Vagina (tissue), 2 donors: ENCODE measurements around the gene BLOC1S6. TPM values are rescaled to one million over a fixed set of nuclear protein-coding genes. Genes with fewer than 3 reads are reported as not detected.

Experiments used
- DNase-seq, 2 donors: peaks; one replicate each; pipeline ENCODE4 v3.0.0-alpha.2; 2017; ENCODE audit errors: extremely low spot score in 2 of 2
- H3K27ac ChIP-seq: fragments of 200-600 bp; sonication (generic); one replicate; pipeline ENCODE4 v1.5.1; 2019
- H3K27me3 ChIP-seq: fragments of 200-600 bp; sonication (generic); one replicate; pipeline ENCODE4 v1.5.1; 2019
- H3K36me3 ChIP-seq, 2 donors: fragments of 200-600 bp; sonication (generic); one replicate each; pipeline ENCODE4 v1.5.1; 2017 to 2019
- H3K4me1 ChIP-seq: fragments of 200-600 bp; sonication (generic); one replicate; pipeline ENCODE4 v1.5.1; 2019
- H3K4me3 ChIP-seq, 2 donors: fragments of 200-600 bp; sonication (generic); 1 replicate in 1 of 2; 2 replicates in 1 of 2; pipeline ENCODE4 v1.5.1; 2016 to 2019
- H3K9me3 ChIP-seq: fragments of 200-600 bp; sonication (generic); one replicate; pipeline ENCODE4 v1.5.1; 2019
- POLR2A ChIP-seq, 2 donors: fragments of 450-650 bp; IDR thresholded peaks; one replicate each; pipeline ENCODE4 v1.6.1; 2017; ENCODE audit warnings: antibody characterized with exemption in 2 of 2, mild to moderate bottlenecking in 2 of 2, moderate library complexity in 2 of 2
- POLR2AphosphoS5 ChIP-seq, 2 donors: sonication (generic); formaldehyde crosslinking; IDR thresholded peaks; one replicate each; pipeline ENCODE4 v1.9.0; 2017; ENCODE audit warnings: antibody characterized with exemption in 2 of 2, mild to moderate bottlenecking in 2 of 2, low read depth in 1 of 2; ENCODE audit not compliant: insufficient read depth in 1 of 2
- intact Hi-C: fragments of 100-400 bp; cut with DNase I; formaldehyde crosslinking; loops from one replicate; pipeline ENCODE4 v1.15.1; 2023
- total RNA-seq: library from RNA; depleted of rRNA; stranded (reverse); fragments of >200 nt; gene quantifications from one replicate; pipeline ENCODE4 v1.2.3, GENCODE V29; 2016
- TF ChIP-seq, protein P1 (sequence below), 3 experiments: fragments of 450-650 bp in 2 of 3; fragments of 200-600 bp in 1 of 3; sonication (generic) in 1 of 3; IDR thresholded peaks; one replicate each; pipeline ENCODE4 v1.5.1; 2017 to 2019; ENCODE audit warnings: antibody characterized with exemption in 3 of 3, mild to moderate bottlenecking in 2 of 3, moderate library complexity in 2 of 3

Gene BLOC1S6
- total RNA-seq, 1 donor from 2014 or later = 45.2 TPM

DNA sequence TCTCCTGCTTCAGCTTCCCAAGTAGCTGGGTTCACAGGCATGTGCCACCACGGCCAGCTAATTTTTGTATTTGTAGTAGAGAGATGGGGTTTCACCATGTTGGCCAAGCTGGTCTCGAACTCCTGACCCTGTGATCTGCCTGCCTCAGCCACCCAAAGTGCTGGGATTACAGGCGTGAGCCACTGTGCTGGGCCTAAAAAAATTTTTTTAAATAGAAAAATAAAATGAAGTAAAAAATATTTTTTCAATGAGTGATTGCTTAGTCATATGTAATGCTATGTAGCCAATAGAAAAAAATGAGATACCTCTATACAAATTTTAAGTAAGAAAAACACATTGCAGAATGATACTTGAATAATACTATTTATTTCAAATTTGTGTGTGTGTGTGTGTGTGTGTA lies 36.7 kb upstream of the BLOC1S6 start:
- intact Hi-C loops = no loop called here
- H3K27me3 ChIP-seq = no peaks in the 10 kb centered on the region
- H3K4me1 ChIP-seq = peaks cover 10% of the 10 kb centered on the region
- no peak overlapping the region for H3K4me3 ChIP-seq
- no peaks in the 10 kb centered on the region for H3K9me3 ChIP-seq
- H3K36me3 ChIP-seq = no peaks in the 10 kb centered on the region
- TF ChIP-seq, protein P1, sequence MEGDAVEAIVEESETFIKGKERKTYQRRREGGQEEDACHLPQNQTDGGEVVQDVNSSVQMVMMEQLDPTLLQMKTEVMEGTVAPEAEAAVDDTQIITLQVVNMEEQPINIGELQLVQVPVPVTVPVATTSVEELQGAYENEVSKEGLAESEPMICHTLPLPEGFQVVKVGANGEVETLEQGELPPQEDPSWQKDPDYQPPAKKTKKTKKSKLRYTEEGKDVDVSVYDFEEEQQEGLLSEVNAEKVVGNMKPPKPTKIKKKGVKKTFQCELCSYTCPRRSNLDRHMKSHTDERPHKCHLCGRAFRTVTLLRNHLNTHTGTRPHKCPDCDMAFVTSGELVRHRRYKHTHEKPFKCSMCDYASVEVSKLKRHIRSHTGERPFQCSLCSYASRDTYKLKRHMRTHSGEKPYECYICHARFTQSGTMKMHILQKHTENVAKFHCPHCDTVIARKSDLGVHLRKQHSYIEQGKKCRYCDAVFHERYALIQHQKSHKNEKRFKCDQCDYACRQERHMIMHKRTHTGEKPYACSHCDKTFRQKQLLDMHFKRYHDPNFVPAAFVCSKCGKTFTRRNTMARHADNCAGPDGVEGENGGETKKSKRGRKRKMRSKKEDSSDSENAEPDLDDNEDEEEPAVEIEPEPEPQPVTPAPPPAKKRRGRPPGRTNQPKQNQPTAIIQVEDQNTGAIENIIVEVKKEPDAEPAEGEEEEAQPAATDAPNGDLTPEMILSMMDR (IDR thresholded peaks at IDR 0.05) = no peak
- TF ChIP-seq POLR2A (IDR thresholded peaks at IDR 0.05) (no peak), POLR2AphosphoS5 (IDR thresholded peaks at IDR 0.05; ENCODE audit: insufficient read depth in 1 of 2, low read depth in 1 of 2) (no peak)
- no peak for DNase-seq
- H3K27ac ChIP-seq = no peak overlapping the region

DNA sequence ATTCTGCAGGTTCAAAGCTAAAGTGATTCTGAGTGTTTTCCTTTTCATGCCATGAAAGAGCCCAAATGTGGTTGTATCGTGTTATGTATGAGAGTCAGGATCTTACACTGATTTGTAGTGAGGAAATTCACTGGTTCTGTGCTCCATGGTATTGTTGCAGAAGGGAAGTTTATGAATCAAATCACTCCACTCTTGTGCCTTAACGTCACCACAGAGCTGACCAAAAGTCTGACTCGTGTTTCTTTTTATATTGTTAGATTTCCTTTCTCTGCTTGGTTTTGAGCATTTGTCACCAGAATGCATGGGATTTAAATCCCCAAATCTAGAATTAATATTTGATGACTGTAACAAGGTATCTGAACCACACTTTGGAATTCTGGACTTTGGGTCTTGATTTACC lies 35.5 kb upstream of the BLOC1S6 start:
- peaks cover 10% of the 10 kb centered on the region for H3K4me1 ChIP-seq
- TF ChIP-seq, protein P1 (IDR thresholded peaks at IDR 0.05) = no peak
- no peak for TF ChIP-seq POLR2A (IDR thresholded peaks at IDR 0.05)
- TF ChIP-seq POLR2AphosphoS5 (IDR thresholded peaks at IDR 0.05; ENCODE audit: insufficient read depth in 1 of 2, low read depth in 1 of 2) = no peak
- no peaks in the 10 kb centered on the region for H3K9me3 ChIP-seq
- H3K27me3 ChIP-seq = no peaks in the 10 kb centered on the region
- no peak overlapping the region for H3K27ac ChIP-seq
- DNase-seq = no peak
- H3K36me3 ChIP-seq = no peaks in the 10 kb centered on the region
- no peak overlapping the region for H3K4me3 ChIP-seq
- intact Hi-C loops = no loop called here

DNA sequence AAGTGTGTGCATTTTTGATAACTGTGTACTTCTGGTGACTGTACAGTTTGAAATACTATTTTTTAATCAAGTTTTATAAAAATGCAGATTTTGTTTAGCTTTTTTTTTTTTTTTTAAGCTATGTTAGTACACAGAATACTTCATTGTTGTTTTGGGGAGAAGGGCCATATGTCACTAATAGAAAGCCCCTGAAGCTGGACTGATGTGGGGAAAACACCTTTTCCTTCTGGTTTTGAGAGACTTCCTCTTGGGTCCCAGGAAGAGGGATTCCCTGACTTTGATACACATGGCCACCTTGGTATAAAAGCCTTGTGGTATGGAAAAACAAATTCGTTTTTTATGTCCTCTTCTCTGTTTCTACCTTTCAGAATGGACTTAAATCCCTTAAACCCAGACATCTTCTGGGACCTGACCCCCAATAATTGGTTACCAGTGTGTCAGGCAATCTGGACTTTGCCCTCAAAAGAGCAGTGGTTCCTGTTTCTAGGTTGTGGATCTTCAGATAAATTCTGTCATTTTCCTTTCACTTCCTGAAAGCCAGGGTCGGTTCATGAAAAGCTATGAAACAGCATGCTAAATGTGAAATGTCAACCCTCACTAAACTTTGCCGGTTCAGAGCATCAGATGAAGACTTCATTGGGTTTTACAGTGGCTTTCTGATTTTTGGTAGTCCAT lies 31.1 kb upstream of the BLOC1S6 start:
- H3K27me3 ChIP-seq = no peaks in the 10 kb centered on the region
- no peak for DNase-seq
- H3K27ac ChIP-seq = no peak overlapping the region
- intact Hi-C loops = no loop called here
- no peak overlapping the region for H3K4me3 ChIP-seq
- no peaks in the 10 kb centered on the region for H3K9me3 ChIP-seq
- H3K4me1 ChIP-seq = no peaks in the 10 kb centered on the region
- no peaks in the 10 kb centered on the region for H3K36me3 ChIP-seq
- TF ChIP-seq POLR2A (IDR thresholded peaks at IDR 0.05) = no peak
- no peak for TF ChIP-seq POLR2AphosphoS5 (IDR thresholded peaks at IDR 0.05; ENCODE audit: insufficient read depth in 1 of 2, low read depth in 1 of 2)
- TF ChIP-seq, protein P1 (IDR thresholded peaks at IDR 0.05) = no peak

GRCh38 chr15:45572617-45573016 lies 14.6 kb upstream of the BLOC1S6 start:
- intact Hi-C loops = no loop called here
- H3K27me3 ChIP-seq = no peaks in the 10 kb centered on the region
- H3K27ac ChIP-seq = no peak overlapping the region
- H3K4me1 ChIP-seq = no peaks in the 10 kb centered on the region
- H3K9me3 ChIP-seq = no peaks in the 10 kb centered on the region
- no peak for DNase-seq
- H3K36me3 ChIP-seq = no peaks in the 10 kb centered on the region
- TF ChIP-seq POLR2A (IDR thresholded peaks at IDR 0.05) = no peak
- TF ChIP-seq, protein P1 (IDR thresholded peaks at IDR 0.05) = no peak
- no peak for TF ChIP-seq POLR2AphosphoS5 (IDR thresholded peaks at IDR 0.05; ENCODE audit: insufficient read depth in 1 of 2, low read depth in 1 of 2)
- H3K4me3 ChIP-seq = no peak overlapping the region

GRCh38 chr15:45573961-45574629 lies 13.1 kb upstream of the BLOC1S6 start:
- TF ChIP-seq POLR2A (IDR thresholded peaks at IDR 0.05) (no peak), POLR2AphosphoS5 (IDR thresholded peaks at IDR 0.05; ENCODE audit: insufficient read depth in 1 of 2, low read depth in 1 of 2) (no peak)
- TF ChIP-seq, protein P1 (IDR thresholded peaks at IDR 0.05) = no peak
- Histone ChIP-seq H3K27me3 (no peaks in the 10 kb centered on the region), H3K9me3 (no peaks in the 10 kb centered on the region), H3K4me3 (no peak overlapping the region), H3K27ac (no peak overlapping the region), H3K4me1 (no peaks in the 10 kb centered on the region), H3K36me3 (no peaks in the 10 kb centered on the region)
- intact Hi-C loops = no loop called here
- no peak for DNase-seq
